SK-N-SH treated with all-trans-retinoic acid at 6 μM for 48 hours (cell line): ENCODE results near the gene CTNND2.

Experiments used
- ARNTL ChIP-seq: fragments of 450-650 bp; formaldehyde crosslinking; IDR thresholded peaks from 2 replicates; pipeline ENCODE4 v1.5.0; 2020; ENCODE audit warnings: low read depth, mild to moderate bottlenecking, moderate library complexity, borderline replicate concordance
- CSDC2 ChIP-seq: fragments of 250-450 bp; sonication (Bioruptor Pico); IDR thresholded peaks from 2 replicates; pipeline ENCODE4 v1.5.0; 2020; ENCODE audit warnings: mild to moderate bottlenecking, moderate library complexity
- OSR1 ChIP-seq: fragments of 250-450 bp; sonication (Bioruptor Pico); IDR thresholded peaks from 2 replicates; pipeline ENCODE4 v1.8.0; 2022; ENCODE audit warnings: moderate library complexity, mild to moderate bottlenecking, inconsistent platforms
- PATZ1 ChIP-seq: fragments of 250-450 bp; sonication (Bioruptor Pico); IDR thresholded peaks from 2 replicates; pipeline ENCODE4 v1.8.0; 2020; ENCODE audit warnings: mild to moderate bottlenecking, moderate library complexity, borderline replicate concordance
- PPARA ChIP-seq: fragments of 250-450 bp; sonication (Bioruptor Pico); IDR thresholded peaks from 2 replicates; pipeline ENCODE4 v1.5.0; 2020; ENCODE audit warnings: mild to moderate bottlenecking, borderline replicate concordance
- ZC3H10 ChIP-seq: fragments of 250-450 bp; sonication (Bioruptor Pico); IDR thresholded peaks from 2 replicates; pipeline ENCODE4 v1.5.1; 2021; ENCODE audit warnings: mild to moderate bottlenecking, moderate library complexity
- ZFP3 ChIP-seq: fragments of 250-450 bp; sonication (Bioruptor Pico); IDR thresholded peaks from 2 replicates; pipeline ENCODE4 v1.5.0; 2020; ENCODE audit warnings: mild to moderate bottlenecking, moderate library complexity
- ZFP30 ChIP-seq: fragments of 450-650 bp; formaldehyde crosslinking; IDR thresholded peaks from 2 replicates; pipeline ENCODE4 v1.5.0; 2022; ENCODE audit warnings: mild to moderate bottlenecking, moderate library complexity
- ZNF565 ChIP-seq: fragments of 450-650 bp; formaldehyde crosslinking; conservative IDR thresholded peaks from 2 replicates; pipeline ENCODE4 v1.5.0; 2020; ENCODE audit warnings: low read depth, mild to moderate bottlenecking, moderate library complexity
- ZNF8 ChIP-seq: fragments of 450-650 bp; formaldehyde crosslinking; IDR thresholded peaks from 2 replicates; pipeline ENCODE4 v1.5.0; 2020; ENCODE audit warnings: mild to moderate bottlenecking, moderate library complexity
- TF ChIP-seq, protein P1 (sequence below): fragments of 250-450 bp; sonication (Bioruptor Pico); IDR thresholded peaks from 2 replicates; pipeline ENCODE4 v1.5.1; 2021; ENCODE audit warnings: mild to moderate bottlenecking, moderate library complexity
- TF ChIP-seq, protein P2 (sequence below): fragments of 250-450 bp; sonication (Bioruptor Pico); IDR thresholded peaks from 2 replicates; pipeline ENCODE4 v1.5.1; 2020; ENCODE audit warnings: low read depth, mild to moderate bottlenecking, moderate library complexity
- TF ChIP-seq, protein P3 (sequence below): fragments of 250-450 bp; sonication (Bioruptor Pico); IDR thresholded peaks from 2 replicates; pipeline ENCODE4 v1.8.0; 2021; ENCODE audit warnings: low read depth, mild to moderate bottlenecking, moderate library complexity, borderline replicate concordance

DNA sequence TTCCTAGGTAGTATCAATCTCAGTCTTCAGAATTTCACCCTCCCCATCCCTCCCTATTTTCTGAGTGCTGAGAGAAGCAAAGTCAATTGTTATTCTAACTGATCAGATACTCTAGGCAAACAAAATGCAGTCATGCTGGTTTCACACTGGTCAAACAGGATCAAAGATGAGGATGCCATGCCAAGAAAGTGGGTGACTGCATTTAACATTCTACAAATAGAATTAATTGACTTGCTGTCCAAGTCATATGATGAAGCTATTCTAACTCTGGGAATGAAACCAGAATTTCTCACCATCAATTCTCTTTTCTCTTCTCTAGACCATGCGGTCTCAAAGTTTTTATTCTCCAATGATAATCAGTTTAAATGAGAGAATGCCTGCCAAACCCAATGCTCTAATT, 112.5 kb downstream of the CTNND2 start:
- no peak for TF ChIP-seq ZFP30 (CRISPR knock-in tag)
- TF ChIP-seq, protein P1, sequence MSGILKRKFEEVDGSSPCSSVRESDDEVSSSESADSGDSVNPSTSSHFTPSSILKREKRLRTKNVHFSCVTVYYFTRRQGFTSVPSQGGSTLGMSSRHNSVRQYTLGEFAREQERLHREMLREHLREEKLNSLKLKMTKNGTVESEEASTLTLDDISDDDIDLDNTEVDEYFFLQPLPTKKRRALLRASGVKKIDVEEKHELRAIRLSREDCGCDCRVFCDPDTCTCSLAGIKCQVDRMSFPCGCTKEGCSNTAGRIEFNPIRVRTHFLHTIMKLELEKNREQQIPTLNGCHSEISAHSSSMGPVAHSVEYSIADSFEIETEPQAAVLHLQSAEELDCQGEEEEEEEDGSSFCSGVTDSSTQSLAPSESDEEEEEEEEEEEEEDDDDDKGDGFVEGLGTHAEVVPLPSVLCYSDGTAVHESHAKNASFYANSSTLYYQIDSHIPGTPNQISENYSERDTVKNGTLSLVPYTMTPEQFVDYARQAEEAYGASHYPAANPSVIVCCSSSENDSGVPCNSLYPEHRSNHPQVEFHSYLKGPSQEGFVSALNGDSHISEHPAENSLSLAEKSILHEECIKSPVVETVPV: no peak
- TF ChIP-seq, protein P2, sequence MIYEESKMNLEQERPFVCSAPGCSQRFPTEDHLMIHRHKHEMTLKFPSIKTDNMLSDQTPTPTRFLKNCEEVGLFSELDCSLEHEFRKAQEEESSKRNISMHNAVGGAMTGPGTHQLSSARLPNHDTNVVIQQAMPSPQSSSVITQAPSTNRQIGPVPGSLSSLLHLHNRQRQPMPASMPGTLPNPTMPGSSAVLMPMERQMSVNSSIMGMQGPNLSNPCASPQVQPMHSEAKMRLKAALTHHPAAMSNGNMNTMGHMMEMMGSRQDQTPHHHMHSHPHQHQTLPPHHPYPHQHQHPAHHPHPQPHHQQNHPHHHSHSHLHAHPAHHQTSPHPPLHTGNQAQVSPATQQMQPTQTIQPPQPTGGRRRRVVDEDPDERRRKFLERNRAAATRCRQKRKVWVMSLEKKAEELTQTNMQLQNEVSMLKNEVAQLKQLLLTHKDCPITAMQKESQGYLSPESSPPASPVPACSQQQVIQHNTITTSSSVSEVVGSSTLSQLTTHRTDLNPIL (CRISPR knock-in tag): no peak
- TF ChIP-seq PPARA (CRISPR knock-in tag): no peak
- no peak for TF ChIP-seq ZNF8 (CRISPR knock-in tag)
- no peak for TF ChIP-seq ARNTL (CRISPR knock-in tag)
- TF ChIP-seq OSR1: no peak
- no peak for TF ChIP-seq PATZ1 (CRISPR knock-in tag)
- no peak for TF ChIP-seq CSDC2 (CRISPR knock-in tag)
- no peak for TF ChIP-seq ZFP3 (CRISPR knock-in tag)
- TF ChIP-seq, protein P3, sequence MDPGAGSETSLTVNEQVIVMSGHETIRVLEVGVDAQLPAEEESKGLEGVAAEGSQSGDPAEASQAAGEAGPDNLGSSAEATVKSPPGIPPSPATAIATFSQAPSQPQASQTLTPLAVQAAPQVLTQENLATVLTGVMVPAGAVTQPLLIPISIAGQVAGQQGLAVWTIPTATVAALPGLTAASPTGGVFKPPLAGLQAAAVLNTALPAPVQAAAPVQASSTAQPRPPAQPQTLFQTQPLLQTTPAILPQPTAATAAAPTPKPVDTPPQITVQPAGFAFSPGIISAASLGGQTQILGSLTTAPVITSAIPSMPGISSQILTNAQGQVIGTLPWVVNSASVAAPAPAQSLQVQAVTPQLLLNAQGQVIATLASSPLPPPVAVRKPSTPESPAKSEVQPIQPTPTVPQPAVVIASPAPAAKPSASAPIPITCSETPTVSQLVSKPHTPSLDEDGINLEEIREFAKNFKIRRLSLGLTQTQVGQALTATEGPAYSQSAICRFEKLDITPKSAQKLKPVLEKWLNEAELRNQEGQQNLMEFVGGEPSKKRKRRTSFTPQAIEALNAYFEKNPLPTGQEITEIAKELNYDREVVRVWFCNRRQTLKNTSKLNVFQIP (CRISPR knock-in tag): no peak
- TF ChIP-seq ZC3H10 (CRISPR knock-in tag): no peak
- TF ChIP-seq ZNF565 (CRISPR knock-in tag): no peak
